Activated naive CD8-positive, alpha-beta T cell treated with anti-CD3 and anti-CD28 coated beads, Interleukin-2, amount 10 ng/mL, durations not matched to agents 7 days and 5 days (primary cell): ENCODE measurements around the gene PEF1. TPM values are rescaled to one million over a fixed set of nuclear protein-coding genes. Genes with fewer than 3 reads are reported as not detected.
A peak's percentile ranks its signal among the peaks of the same experiment; 100 is the strongest.
"Not testable (repeated sequence)": the region's sequence is repeated elsewhere in the genome, so short reads cannot be mapped to it uniquely, and the experiment has no call there.

ENCODE experiments used
- ATAC-seq: fragments of 150-1000 bp; cut with Tn5 transposase; one replicate; pipeline ENCODE4 v1.10.0; 2021; ENCODE audit warnings: low read depth, moderate library complexity
- POLR2A ChIA-PET: fragments of 350-600 bp; sonication (Branson Sonifier 250); formaldehyde crosslinking; loops from one replicate; lab custom pipeline; 2021; ENCODE audit warnings: antibody characterized with exemption; lab: Charles Lee
- DNase-seq: peaks from one replicate; pipeline ENCODE4 v3.0.0; 2021
- H3K27ac Mint-ChIP-seq: one replicate; pipeline ENCODE4 v1.8.0; 2022; ENCODE audit warnings: mild to moderate bottlenecking, mixed read lengths
- H3K27me3 Mint-ChIP-seq: one replicate; pipeline ENCODE4 v1.8.0; 2022; ENCODE audit warnings: mild to moderate bottlenecking, moderate library complexity, mixed read lengths
- H3K36me3 Mint-ChIP-seq: one replicate; pipeline ENCODE4 v1.8.0; 2021; ENCODE audit warnings: mild to moderate bottlenecking, mixed read lengths
- H3K4me1 Mint-ChIP-seq: one replicate; pipeline ENCODE4 v1.8.0; 2021; ENCODE audit warnings: mixed read lengths
- H3K4me3 Mint-ChIP-seq: one replicate; pipeline ENCODE4 v1.8.0; 2022; ENCODE audit warnings: mild to moderate bottlenecking, moderate library complexity, mixed read lengths
- H3K9me3 Mint-ChIP-seq: one replicate; pipeline ENCODE4 v1.8.0; 2021; ENCODE audit warnings: mixed read lengths
- total RNA-seq, 2 experiments: library from RNA; stranded (reverse); gene quantifications; one replicate each; pipeline ENCODE4 v1.2.3, GENCODE V29; 2021

Gene PEF1
- total RNA-seq, 2 experiments from 2014 or later = 47.2 TPM

DNA sequence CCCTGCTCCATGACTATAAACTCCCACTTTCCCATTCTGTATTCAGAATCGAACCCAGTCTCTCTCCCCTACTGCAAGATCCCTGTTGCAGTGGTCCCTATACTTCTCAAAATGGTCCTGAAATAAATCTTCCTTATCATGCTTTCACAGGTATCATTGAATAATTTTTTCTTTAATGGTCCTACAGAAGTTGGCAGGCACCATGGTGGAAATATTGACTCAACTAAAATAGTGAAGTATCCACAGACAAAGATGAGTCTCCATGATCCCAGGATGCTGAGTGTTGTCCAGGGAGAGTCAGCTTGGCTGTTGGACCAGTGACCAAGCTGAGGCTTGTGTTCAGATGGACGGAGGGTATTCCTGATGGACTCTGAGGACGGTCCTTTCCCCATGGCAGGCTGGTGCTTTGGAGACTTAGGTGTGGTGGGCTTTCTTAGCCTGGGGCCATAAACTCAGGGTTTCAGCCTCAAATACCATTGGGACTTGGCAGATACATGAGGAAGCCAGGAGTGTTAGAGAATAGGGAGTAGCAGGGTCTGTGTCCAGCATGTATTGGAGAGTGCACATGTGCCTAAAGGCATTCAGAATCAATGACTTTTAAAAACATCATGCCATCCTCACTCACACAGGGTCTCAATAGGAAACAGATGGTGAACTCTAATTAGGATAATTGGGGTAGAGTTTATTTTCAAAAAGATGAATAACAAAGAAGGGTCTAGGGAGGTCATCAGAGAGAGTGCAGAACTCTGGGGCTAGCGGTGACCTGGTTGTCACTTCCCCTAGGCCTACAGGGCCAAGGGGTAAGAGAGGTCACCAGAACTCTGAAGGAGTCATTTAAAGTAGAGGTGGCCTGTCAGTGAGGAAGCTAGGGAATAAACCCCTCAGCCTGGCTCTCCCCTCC, 48.6 kb downstream of the PEF1 start:
- no peak for ATAC-seq
- no peak for DNase-seq
- Mint-ChIP-seq H3K9me3 (no peaks in the 10 kb centered on the region), H3K4me1 (no peaks in the 10 kb centered on the region), H3K4me3 (no peak overlapping the region), H3K27ac (no peak overlapping the region), H3K36me3 (no peaks in the 10 kb centered on the region), H3K27me3 (peaks cover 19% of the 10 kb centered on the region)
- POLR2A ChIA-PET = no interaction called here

DNA sequence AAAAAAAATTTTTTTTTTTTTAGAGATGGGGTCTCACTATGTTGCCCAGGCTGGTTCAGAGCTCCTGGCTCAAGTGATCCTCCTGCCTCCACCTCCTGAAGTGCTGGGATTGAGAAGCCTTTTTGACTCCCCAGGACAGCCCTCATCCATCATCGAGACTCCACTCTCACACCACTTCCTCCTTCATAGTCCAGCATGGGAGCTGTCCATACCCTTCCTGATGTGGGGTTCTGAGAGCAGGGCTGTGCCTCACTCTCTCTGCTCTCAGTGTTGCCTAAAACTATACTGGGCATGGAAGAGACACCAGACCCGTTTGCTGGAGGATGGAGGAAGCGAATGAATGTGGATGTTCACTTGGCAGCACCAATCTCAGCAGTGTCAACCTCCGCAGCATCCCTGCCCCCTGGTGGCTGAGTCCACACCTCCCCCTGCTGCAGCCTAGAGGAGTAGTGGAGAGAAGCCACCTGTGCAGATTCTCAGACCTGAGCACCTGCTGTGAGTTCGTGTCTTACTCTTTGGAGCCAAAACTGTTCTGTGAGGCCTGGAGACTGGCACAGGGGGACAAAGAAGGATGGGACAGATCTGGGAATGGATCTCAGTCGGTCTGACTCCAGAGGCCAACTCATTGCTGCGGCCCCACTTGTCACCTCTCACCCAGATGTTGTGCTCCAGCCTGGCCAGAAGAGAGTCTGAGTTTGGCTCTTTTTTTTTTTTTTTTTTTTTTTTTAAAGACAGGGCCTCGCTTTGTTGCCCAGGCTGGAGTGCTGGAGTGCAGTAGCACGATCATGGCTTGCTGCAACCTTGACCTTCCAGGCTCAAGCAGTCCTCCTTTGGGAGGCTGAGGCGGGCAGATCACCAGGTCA, 50.7 kb downstream of the PEF1 start:
- Mint-ChIP-seq H3K4me3 (no peak overlapping the region), H3K27ac (no peak overlapping the region), H3K4me1 (peaks cover 3% of the 10 kb centered on the region), H3K27me3 (peaks cover 26% of the 10 kb centered on the region), H3K36me3 (no peaks in the 10 kb centered on the region), H3K9me3 (no peaks in the 10 kb centered on the region)
- ATAC-seq (peak; percentile 96), DNase-seq (peak; percentile 80)
- POLR2A ChIA-PET = no interaction called here

DNA sequence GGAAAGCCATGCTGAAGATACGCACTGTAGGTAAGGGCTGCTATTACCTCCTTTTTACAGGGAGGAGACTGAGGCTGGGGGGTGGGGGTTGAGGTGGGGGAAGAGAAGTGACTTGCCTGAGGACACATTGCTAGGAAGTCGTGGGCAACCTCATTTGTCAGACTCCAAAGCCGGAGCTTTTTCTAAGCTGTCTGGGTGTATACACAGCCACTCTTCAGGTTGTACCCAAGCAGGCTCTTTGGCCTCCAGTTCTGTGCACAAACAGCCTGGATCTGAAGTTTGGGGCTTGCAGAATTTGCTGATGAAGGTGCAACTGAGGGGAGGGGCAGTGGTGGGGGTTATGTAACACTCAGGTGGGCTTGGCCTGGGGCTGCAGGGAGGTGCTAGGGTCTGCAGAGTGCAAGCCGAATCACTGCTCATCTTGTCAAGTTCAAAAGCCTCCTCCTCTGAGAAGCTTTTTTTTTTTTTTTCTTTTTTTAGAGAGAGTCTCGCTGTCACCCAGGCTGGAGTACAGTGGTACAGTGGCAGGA, 51.5 kb downstream of the PEF1 start:
- H3K27ac Mint-ChIP-seq = no peak overlapping the region
- H3K27me3 Mint-ChIP-seq = peaks cover 28% of the 10 kb centered on the region
- POLR2A ChIA-PET = no interaction called here
- H3K4me1 Mint-ChIP-seq = peaks cover 3% of the 10 kb centered on the region
- no peak overlapping the region for H3K4me3 Mint-ChIP-seq
- no peaks in the 10 kb centered on the region for H3K9me3 Mint-ChIP-seq
- DNase-seq = no peak
- H3K36me3 Mint-ChIP-seq = no peaks in the 10 kb centered on the region
- ATAC-seq = no peak

DNA sequence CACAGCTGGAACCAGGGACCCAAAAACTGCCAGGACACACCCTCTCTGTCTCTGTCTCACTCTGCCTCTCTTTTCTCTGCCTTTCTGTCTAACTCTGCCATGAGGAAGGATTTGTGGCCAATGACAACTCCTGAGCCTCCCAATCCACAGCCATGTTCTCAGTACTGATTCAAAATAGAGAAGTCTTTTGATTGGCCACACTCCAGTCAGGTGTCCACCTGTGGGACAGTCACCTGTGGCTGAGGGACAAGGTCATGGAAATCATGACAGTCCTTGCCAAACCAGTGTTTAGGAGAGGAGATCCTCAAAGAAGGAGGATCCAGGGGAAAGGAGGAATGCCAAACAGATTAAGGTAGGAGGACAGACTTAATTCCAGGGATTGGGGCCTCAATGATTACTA, 52.5 kb downstream of the PEF1 start:
- ATAC-seq (no peak), DNase-seq (no peak)
- POLR2A ChIA-PET = interaction anchor here (0.5 kb wide), 1 partner anchor 1254 kb away, joined by 3 read pairs; no protein-coding TSS in a partner anchor

GRCh38 chr1:31591425-31592093, 53.1 kb downstream of the PEF1 start:
- Mint-ChIP-seq H3K36me3 (no peaks in the 10 kb centered on the region), H3K4me1 (peaks cover 3% of the 10 kb centered on the region), H3K27me3 (peaks cover 22% of the 10 kb centered on the region), H3K4me3 (no peak overlapping the region), H3K9me3 (no peaks in the 10 kb centered on the region), H3K27ac (no peak overlapping the region)
- no peak for ATAC-seq
- DNase-seq = no peak
- POLR2A ChIA-PET = no interaction called here

More for the DNA sequence above, 52.5 kb downstream of the PEF1 start:
- H3K36me3 Mint-ChIP-seq = no peaks in the 10 kb centered on the region
- no peak overlapping the region for H3K27ac Mint-ChIP-seq
- H3K9me3 Mint-ChIP-seq = no peaks in the 10 kb centered on the region
- H3K4me1 Mint-ChIP-seq = peaks cover 3% of the 10 kb centered on the region
- H3K4me3 Mint-ChIP-seq = no peak overlapping the region
- peaks cover 27% of the 10 kb centered on the region for H3K27me3 Mint-ChIP-seq

DNA sequence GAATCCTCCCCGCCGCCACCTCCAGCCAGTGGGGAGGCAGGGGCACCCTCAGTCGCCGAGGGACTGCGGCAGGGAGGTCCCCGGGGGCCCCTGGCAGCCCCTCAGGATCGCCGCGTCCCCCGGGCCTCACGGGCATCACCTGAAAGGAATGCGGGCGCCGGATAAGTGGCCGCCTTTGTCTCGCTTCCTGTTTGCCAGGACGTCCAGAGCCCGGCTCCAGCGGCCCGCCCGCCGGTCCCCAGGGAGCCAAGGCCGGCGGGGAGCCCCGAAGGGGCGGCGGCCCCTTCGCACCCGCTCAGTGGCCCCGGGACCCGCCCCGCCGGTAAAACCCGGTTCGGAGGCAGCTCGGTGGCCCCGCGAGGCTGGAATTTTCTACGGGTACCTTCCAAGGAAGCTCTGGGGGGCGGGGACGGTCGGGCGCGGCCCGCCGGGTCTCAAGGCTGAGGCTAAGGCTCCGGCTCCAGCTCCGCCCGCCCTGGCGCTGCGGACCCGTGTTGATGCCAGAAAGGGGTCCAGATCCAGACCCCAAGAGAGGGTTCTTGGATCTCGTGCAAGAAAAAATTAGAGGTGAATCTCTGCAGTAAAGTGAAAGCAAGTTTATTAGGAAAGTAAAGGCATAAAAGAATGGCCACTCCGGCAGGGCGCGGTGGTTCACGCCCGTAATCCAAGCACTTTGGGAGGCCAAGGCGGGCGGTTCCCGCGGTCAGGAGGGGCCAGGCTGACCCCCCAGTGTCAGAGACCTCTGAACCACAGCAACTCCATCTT, 55.7 kb downstream of the PEF1 start:
- Mint-ChIP-seq H3K4me3 (no peak overlapping the region), H3K36me3 (no peaks in the 10 kb centered on the region), H3K27me3 (peaks cover 19% of the 10 kb centered on the region), H3K9me3 (no peaks in the 10 kb centered on the region), H3K27ac (no peak overlapping the region), H3K4me1 (peaks cover 3% of the 10 kb centered on the region)
- no peak for ATAC-seq
- POLR2A ChIA-PET = no interaction called here
- no peak for DNase-seq

DNA sequence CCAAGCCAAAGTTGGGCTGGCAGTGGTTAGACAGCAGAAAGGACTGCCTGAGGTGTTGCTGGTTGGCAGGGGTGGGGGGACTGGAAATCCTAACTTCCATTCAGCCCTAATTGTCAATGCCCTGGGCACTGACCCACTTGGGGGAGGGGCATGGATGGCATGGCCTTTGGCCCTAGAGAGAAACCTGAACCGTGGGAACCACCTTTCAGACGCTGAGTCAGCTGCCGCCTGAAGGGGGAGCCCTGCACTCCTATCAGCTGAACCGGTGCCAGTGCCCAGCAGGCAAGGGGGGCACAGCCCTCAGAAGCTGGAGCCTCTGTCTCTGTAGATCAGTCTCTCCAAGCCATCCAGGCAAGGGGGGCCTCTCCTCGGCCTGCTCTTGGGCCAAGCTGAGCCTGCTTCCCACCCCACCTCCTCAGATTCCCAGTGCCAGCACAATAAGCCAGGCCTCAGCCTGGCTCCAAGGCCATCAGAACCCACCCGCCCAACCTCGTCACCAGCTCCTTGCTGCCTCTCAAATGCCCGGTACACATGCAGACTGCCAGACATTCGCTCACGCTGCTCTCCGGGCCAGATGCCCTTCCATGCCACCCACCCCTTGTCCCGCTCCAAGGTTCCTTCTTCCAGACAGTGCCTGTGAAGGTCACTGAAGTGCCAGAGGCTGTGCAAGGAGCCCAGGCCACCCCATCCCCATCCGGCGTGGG, 56.8 kb downstream of the PEF1 start:
- Mint-ChIP-seq H3K27ac (no peak overlapping the region), H3K9me3 (no peaks in the 10 kb centered on the region), H3K36me3 (no peaks in the 10 kb centered on the region), H3K4me1 (peaks cover 3% of the 10 kb centered on the region), H3K4me3 (no peak overlapping the region), H3K27me3 (peaks cover 17% of the 10 kb centered on the region)
- ATAC-seq (peak; percentile 69), DNase-seq (peak; percentile 57)
- POLR2A ChIA-PET = no interaction called here

DNA sequence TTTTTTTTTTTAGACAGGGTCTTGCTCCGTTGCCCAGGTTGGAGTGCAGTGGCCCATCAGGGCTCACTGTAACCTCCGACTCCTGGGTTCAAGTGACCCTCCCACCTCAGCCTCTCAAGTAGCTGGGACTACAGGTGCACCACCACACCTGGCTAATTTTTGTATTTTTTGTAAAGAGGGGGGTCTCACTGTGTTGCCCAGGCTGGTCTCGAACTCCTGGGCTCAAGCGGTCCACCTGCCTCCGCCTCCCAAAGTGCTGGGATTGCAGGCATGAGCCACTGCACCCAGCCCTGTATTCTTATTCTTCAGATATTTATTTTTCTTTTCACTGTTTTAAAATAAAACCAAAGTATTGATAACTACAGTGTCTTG, 57.4 kb downstream of the PEF1 start:
- H3K9me3 Mint-ChIP-seq, DNase-seq, H3K4me3 Mint-ChIP-seq, POLR2A ChIA-PET, H3K27ac Mint-ChIP-seq, H3K36me3 Mint-ChIP-seq, H3K4me1 Mint-ChIP-seq, ATAC-seq: not testable (repeated sequence)
- H3K27me3 Mint-ChIP-seq = peaks cover 17% of the 10 kb centered on the region

DNA sequence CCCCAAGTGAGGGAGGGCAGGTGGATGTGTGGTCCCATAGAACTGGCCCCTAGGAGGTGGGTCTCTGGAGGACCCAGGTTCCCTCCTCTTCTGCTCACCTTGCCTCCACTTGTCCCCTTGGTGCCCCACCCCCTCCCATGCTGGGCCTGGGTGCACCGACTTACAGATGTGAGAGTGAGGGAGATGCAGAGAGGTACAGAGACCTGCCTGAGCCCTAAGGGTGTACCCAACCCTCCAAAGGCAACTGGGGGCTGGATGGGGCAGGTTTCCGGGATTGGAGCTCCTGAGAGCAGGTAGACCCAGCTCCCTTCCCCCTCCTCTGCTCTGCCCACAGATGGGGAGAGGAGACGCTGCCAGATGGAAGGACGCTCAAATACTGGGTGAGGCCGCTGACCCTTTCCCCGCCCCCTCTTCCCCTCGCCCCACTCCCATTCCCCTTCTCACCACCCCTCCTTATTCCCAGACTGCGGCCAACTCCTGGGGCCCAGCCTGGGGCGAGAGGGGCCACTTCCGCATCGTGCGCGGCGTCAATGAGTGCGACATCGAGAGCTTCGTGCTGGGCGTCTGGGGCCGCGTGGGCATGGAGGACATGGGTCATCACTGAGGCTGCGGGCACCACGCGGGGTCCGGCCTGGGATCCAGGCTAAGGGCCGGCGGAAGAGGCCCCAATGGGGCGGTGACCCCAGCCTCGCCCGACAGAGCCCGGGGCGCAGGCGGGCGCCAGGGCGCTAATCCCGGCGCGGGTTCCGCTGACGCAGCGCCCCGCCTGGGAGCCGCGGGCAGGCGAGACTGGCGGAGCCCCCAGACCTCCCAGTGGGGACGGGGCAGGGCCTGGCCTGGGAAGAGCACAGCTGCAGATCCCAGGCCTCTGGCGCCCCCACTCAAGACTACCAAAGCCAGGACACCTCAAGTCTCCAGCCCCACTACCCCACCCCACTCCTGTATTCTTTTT, 58.0 kb downstream of the PEF1 start:
- no peaks in the 10 kb centered on the region for H3K36me3 Mint-ChIP-seq
- POLR2A ChIA-PET = no interaction called here

GRCh38 chr1:31585736-31586365, 58.8 kb downstream of the PEF1 start:
- Mint-ChIP-seq H3K4me1 (peaks cover 3% of the 10 kb centered on the region), H3K9me3 (no peaks in the 10 kb centered on the region), H3K27ac (no peak overlapping the region), H3K4me3 (no peak overlapping the region), H3K27me3 (peaks cover 14% of the 10 kb centered on the region), H3K36me3 (no peaks in the 10 kb centered on the region)
- no peak for DNase-seq
- POLR2A ChIA-PET = no interaction called here
- no peak for ATAC-seq

More for the DNA sequence above, 58.0 kb downstream of the PEF1 start:
- Mint-ChIP-seq H3K9me3 (no peaks in the 10 kb centered on the region), H3K27ac (no peak overlapping the region), H3K4me3 (no peak overlapping the region), H3K4me1 (peaks cover 3% of the 10 kb centered on the region), H3K27me3 (peaks cover 14% of the 10 kb centered on the region)
- DNase-seq (no peak), ATAC-seq (no peak)
